ENCODE results near the gene MEI1.
"Not testable (repeated sequence)": the region's sequence is repeated elsewhere in the genome, so short reads cannot be mapped to it uniquely, and the experiment has no call there.

The MEI1 gene, protein sequence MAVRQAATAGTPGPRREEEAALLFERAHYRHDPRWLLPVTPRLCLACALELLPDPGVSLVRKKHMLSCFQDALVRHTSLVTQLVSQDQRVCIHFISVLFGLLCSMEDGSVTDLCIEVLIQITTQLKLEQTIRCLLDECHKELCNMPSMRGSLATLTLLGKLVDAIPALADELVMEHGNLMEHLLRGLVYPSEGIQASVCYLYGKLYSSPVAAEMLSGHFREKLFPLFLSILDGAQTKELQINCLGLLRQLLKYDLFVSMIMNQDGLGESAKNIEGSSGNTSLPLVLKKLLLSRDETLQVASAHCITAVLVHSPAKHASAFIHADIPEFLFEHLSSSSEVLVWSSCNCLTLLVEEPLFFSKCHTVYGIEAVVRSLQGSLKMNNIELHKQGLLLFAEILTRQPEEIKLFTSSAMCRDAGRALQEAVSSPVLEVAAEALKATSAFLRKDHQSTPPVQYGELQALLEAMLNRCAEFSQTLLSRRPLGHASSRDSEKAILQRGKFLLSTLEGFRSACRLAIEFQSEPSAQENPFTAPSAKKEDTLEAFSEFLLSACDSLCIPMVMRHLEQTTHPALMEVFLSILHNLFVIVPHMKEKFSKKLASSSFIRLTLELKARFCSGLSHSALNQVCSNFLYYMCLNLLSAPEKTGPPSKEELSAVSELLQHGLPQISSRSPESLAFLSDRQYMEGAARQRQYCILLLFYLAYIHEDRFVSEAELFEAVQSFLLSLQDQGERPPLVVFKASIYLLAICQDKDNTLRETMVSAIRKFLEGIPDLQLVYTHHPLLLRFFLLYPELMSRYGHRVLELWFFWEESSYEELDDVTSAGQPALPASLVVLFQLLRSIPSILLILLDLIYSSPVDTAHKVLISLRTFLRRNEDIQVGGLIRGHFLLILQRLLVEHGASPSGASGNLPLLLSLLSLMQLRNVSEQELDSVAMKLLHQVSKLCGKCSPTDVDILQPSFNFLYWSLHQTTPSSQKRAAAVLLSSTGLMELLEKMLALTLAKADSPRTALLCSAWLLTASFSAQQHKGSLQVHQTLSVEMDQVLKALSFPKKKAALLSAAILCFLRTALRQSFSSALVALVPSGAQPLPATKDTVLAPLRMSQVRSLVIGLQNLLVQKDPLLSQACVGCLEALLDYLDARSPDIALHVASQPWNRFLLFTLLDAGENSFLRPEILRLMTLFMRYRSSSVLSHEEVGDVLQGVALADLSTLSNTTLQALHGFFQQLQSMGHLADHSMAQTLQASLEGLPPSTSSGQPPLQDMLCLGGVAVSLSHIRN

DNA sequence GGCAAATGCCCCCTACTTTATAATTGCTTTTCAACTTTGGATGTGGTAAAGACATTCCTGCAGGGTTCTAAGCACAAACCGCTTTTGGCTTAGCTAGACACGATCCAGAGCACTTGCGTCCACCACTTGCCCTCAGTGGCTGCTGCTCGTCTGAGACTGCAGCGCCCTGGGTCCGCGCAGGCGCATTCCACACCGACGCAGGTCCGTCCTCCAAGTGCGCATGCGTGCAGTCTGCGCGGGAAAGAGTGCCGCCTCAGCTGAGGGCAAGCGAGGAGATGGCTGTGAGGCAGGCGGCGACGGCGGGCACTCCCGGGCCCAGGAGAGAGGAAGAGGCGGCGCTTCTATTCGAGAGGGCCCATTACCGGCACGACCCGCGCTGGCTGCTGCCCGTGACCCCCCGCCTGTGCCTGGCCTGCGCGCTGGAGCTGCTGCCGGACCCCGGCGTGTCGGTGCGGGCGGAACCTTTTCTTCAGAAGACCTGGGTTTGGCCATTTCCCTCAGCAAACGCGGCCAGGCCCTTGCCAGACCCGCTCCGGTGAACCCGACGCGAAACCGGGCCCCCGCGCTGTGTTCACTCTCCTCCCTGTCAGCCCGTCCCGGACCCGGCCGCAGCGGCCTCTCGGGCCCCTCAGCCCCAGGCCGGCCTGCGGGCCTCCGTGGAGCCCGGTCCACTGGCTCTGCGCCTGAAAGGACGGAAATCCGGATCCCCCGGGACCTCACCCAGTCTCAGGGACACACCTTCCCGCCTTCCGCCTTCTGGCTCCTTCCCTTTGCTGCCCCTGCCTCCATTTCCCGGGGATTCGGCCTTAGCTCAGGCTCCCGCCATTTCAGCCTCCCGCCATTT is at the start of gene MEI1:
Gene MEI1 (plus strand): TSS at position 240 of the 844 bp plus-strand sequence. CDS start 36 bp downstream, at position 276.
- DNase-seq: peak; percentile 75

DNA sequence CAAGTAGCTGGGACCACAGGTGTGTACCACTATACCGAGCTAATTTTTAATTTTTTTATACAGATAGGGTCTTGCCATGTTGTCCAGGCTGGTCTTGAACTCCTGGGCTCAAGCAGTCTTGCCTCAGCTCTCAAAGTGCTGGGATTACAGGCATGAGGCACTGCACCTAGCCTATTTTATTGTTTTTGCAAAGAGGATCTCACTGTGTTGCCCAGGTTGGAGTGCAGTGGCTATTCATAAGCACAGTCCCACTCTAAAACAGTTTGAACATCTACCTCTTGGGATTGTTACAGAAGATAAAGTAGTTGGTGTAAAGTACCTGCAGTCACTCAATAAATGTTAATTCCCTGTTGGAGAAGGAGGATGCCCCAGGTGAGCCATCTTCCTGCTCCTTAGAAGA is 49.1 kb upstream of the MEI1 start:
- DNase-seq: no peak

DNA sequence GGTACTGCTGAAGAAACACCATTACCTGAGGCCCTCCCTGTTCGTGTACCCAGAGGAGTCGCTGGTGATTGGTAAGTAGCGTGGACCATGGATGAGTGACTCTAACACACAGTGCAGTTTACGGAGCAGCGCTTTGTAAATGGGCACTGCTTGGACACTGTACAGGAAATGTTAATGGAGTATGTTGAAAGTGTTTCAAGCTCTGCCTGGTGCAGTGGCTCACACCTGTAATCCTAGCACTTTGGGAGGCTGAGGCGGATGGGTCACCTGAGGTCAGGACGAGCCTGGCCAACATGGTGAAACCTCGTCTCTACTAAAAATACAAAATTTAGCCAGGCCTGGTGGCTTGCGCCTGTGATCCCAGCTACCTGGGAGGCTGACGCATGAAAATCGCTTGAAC is 48.5 kb upstream of the MEI1 start:
- DNase-seq: no peak

DNA sequence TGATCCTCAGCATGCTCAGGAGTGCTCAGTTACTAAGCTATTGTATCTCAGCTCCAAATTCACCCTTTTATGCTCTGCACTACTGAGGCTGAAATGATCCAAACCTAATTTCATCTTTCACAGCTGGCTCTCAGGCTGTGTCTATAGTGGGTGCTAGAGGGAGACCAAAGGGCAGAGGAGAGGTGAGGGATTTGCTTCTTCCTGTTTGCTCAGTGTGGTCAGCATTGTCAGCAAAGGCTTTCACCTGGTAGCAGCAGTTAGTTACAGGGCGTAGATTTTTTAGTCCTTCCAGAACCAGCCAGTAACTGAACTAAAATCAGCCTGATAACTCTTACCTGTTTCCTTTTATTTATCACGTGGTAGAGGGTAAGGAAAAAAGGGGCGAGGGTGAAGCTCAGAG is 45.0 kb upstream of the MEI1 start:
- DNase-seq: no peak

DNA sequence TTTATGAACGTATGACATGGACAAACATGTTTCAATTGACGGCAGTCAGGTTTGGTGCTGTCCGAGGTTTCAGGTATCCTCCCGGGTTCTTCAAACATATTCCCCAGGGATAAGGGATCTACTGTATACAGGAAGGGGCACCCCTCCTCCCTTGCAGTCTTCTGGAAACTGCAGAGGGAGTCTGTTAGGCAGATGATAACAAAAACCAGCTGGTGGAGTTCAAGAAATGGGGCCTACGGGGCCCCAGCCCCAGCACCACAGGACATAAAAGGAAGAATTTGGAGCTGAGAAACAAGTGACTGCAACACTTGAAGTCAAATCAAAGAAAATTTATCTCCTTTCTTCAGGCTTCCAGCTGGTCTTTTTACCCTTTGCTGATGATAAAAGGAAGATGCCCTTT is 42.7 kb upstream of the MEI1 start:
- no peak for DNase-seq

DNA sequence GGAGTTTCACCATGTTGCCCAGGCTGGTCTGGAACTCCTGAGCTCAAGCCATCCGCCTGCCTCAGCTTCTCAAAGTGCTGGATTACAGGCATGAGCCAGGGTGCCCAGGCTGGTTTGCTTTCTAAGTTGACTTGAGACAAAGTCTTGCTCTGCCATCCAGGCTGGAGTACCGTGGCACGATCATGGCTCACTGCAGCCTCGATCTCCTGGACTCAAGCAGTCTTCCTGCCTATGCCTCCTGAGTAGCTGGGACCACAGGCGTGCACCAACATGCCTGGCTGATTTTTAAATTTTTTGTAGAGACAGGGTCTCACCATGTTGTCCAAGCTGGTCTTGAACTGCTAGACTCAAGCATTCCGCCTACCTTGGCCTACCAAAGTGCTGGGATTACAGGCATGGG is 41.6 kb upstream of the MEI1 start:
- no peak for DNase-seq

DNA sequence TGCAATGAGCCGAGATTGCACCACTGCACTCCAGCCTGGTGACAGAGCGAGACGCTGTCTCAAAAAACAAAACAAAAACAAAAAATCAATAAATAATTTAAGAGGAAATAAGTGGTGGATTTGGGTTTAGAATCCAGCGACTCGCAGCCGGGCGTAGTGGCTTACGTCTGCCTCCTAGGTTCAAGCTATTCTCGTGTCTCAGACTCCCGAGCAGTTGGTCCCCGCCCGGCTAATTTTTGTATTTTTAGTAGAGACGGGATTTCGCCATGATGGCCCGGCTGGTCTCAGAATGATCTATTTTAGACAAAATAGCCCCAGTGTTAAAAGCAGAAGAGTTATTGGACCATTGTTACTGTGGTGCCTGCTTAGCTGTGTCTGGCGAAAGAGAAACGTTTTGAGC is 40.4 kb upstream of the MEI1 start:
- DNase-seq: no peak

DNA sequence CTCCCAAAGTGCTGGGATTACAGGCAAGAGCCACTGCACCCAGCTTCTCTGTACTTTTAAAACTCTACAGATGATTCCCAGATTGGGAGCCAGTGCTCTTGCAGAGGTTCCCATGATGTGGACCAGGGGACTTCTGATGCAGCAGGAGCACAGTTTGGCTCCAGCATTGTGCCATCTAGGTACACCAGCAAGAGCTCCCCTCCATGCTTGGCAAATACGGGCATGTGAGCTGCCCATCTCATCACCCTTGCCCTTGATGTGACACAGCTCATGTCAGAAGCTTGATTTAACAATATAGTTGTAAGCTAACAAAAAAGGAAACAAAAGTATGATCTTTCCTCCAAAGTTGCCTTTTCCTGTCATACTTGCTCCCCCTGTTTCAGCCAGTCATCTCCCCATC is 39.4 kb upstream of the MEI1 start:
- DNase-seq: no peak

DNA sequence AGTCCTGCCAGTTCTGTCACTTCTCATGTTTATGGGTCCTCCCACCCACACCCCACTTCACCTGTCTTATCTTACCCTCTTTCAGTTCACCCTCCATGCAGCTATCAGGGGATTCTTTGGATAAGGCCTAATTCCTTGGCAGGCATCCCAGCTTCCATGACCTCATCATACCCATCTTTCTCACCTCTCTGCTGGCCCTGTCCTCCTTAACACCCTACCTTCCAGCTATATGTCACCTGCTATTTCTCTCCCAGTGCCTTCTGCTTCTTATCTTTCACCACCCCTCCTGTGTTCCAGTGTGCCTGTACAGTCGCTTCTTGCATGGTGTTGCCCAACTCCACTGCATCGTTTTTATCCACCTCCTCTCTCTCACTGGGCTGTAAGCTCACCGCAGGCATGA is 38.9 kb upstream of the MEI1 start:
- no peak for DNase-seq

DNA sequence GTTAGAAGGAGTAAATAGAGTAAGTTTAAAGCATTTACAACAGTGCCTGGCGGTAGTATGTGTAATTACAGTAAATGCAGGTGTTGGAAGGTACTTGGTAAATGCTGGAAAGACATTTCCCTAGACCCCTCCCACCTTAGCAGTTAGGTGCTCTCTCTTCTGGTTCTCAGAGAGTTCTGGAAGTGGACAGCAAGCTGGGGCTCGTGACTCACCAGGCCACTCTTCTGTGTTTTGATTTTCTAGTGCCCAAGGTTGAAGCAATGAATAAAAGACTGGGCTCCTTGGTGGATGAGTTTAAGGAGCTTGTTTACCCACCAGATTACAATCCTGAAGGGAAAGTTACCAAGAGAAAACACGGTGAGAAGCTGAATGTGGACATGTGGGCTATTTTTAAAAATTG is 38.2 kb upstream of the MEI1 start:
- no peak for DNase-seq

DNA sequence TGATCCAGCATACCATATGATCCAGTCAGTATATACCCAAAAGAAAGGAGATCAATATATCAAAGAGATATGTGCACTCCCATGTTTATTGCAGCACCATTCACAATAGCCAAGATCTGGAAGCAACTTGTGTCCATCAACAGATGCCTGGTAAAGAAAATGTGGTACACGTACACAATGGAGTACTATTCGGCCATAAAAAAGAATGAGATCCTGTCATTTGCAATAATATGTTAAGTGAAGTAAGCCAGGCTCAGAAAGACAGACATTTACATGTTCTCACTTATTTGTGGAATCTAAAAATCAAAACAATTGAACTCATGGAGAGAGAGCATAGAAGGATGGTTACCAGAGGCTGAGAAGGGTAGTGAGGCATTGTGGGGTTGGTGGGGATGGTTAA is 37.6 kb upstream of the MEI1 start:
- no peak for DNase-seq

DNA sequence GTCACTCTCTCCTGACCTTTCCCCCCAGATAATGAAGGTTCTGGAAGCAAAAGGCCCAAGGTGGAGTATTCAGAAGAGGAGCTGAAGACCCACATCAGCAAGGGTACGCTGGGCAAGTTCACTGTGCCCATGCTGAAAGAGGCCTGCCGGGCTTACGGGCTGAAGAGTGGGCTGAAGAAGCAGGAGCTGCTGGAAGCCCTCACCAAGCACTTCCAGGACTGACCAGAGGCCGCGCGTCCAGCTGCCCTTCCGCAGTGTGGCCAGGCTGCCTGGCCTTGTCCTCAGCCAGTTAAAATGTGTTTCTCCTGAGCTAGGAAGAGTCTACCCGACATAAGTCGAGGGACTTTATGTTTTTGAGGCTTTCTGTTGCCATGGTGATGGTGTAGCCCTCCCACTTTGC is 35.7 kb upstream of the MEI1 start:
- not testable (repeated sequence) for DNase-seq

DNA sequence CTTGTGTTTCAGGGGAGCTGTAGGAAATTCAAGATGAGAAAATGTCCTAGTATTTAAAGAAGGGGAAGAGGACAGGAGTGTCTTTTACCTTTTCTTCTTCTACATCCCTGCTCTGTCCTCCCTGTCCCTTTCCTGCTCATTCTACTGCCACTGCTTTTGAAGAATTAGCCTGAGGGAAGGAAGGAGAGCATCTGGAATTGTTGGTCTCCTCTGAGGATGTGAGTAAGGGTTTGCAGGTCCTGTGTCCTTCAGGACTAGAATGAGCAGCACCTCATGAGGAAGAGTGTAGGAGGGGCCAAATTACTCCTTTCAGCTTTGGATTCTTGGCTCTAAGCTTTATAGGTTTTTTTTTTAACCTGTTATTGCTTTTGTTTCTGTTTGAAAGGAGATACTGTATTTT is 34.8 kb upstream of the MEI1 start:
- no peak for DNase-seq

DNA sequence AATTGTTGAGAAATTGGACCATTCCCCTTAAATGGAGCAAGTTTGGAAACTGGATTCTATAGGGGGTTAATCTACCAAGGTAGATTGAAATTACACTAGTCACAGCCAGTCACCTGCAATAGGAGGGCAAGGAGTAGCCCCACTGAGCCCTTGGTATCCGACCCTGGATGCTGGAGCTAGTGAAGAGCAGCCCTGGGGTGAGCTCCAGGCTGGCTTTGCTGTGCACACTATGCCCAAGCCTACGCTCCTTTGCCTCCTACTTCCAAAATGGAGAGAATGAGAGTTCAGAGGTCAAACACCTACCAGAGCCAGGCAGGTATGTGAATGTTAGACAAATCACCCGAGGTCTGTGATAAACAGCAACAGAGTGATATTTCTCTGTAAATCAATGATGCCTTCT is 34.4 kb upstream of the MEI1 start:
- no peak for DNase-seq

DNA sequence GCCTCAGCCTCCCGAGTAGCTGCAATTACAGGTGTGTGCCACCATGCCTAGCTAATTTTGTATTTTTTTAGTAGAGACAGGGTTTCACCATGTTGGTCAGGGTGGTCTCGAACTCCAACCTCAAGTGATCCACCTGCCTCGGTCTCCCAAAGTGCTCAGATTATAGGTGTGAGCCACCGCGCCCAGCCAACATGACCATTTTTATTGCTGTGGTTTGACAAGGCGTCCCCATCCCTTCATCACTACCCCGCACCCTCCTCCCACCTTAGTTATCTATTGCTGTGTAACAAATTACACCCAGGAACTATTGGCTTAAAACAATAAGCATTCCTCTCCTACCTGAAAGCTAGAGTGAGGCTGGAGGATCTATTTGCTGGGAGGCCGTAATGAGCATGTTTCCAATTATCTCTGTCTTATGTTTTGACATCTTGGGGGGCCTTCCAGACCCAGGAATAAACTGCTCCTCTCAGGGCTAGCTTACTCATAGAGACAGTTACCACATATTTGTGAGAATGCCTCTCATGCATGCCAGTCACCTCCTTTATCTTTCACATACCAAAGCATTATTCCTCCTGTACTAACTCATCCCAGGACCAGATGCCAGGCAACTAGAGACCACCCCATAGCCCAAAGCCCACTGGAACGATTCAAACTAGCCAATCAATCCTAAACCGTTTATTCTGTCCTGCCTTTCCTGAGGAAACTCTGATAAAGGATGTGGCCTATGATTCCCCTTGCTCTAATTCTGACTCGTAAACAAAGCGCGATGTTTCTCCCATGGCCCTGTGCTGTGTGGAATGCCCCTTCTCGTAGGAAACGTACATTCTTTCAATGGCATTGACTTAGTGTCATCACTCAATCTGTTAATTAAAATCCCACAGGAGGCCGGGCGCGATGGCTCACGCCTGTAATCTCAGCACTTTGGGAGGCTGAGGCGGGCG is 30.1 kb upstream of the MEI1 start:
- DNase-seq: no peak

DNA sequence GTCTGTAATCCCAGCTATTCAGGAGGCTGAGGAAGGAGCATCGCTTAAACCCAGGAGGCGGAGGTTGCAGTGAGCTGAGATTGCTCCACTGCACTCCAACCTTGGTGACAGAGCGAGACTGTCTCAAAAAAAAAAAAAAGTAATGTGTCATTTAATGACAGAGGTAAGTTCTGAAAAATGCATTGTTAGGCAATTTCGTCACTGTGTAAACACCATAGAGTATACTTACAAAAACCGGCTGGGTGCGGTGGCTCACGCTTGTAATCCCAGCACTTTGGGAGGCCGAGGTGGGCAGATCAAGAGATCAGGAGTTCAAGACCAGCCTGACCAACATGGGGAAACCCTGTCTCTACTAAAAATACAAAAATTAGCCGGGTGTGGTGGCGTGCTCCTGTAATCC is 27.2 kb upstream of the MEI1 start:
- DNase-seq: not testable (repeated sequence)

DNA sequence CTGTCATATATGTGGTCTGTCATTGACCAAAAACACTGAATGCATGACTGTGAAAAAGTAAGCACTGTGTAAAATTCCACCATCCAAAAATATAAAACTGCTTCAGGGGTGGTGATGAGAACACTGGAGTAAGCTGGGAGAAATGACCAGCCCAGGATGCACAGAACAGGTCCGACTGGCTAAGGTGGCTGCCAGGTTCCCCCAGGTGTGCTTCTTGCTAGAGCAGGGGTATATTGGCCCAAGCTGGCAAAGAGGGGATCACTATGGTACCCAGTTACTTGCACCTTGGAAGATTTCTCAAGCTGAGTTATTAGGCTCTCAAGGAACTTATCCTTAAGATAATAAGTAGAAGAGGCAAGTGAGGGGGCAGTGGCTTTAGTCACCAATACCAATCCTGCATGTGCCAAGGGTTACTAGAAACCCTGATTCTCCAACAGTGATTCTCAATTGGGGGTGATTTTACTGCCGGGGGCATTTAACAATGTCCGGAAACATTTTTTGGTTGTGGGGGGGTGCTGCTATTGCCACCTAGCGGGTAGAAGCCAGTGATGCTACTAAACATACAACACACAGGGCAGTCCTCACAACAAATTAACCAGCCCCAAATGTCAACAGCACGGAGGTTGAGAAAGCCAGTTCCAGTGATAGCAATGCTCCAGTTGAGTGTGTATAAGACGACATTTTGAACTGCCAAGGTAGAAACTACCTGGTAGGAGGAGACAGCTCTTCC is 26.4 kb upstream of the MEI1 start:
- DNase-seq: no peak

DNA sequence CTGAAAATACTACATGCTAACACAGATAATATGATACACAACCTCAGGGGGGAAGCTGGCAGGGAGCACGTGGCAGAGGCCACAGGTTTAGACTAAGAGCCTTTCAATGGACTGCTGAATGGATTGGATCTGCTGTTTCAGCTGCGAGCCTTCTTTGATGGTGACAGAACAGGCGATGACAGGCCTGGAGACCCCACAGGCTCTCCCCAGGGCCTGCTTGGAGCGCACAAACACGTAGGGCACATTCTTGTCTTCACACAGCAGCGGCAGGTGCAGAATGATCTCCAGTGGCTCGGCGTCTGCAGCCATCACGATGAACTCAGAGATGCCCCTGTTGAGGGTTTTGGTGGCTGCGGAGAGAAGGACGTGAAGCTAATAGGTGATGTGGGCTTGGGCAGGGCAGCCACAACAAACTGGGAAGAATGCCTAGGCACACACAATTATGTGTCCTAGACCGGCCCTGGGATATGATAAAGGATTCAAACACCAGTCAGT is 24.4 kb upstream of the MEI1 start:
- DNase-seq: no peak

DNA sequence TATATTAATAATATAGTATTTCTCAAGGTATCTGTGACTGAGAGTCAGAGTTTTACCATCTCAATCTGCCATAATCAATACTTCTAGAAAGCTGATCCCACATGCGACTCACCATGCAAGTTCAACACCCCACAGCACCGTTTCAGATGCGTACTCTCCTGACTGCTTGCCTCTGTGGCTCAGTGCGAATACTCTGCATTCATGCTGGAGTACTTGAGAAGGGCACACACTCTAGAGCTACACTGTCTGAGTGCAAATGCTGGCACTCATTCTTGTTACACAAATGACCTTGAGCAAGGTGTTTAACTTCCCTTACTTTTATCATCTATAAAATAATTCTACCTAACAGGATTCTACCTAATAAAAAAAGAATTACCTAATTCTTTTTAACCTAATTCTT is 23.2 kb upstream of the MEI1 start:
- DNase-seq: no peak

DNA sequence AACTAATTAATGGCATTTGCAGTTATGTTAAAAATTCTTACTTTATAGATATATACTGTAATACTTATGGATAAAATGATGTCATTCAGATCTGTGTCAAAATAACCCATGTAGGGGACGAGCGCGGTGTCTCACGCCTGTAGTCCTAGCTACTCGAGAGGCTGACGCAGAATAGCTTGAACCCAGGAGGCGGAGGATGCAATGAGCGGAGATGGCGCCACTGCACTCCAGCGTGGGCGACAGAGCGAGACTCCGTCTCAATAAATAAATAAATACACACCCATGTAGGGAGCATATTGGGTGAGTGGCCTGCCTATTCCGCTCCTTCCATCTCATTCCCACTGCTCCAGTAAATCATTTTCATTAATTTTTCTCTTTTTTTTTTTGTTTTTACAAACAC is 17.7 kb upstream of the MEI1 start:
- DNase-seq: no peak

Data from midbrain (tissue), 1 donor.